HG03354 (cell line): Measurements from ENCODE around the gene CASTOR1.

ENCODE experiments used
- ATAC-seq: cut with Tn5 transposase; IDR thresholded peaks from one replicate; pipeline ENCODE4 v1.9.1; 2021; ENCODE audit warnings: mild to moderate bottlenecking; ENCODE audit not compliant: unreplicated experiment, poor library complexity, severe bottlenecking

The CASTOR1 gene

GRCh38 chr22:30286813-30287647 lies 2.3 kb downstream of the CASTOR1 start:
- ATAC-seq = no peak

GRCh38 chr22:30286331-30286730 lies 3.0 kb downstream of the CASTOR1 start:
- ATAC-seq = no peak

- ATAC-seq = no peak
Measured at GRCh38 chr22:30285846-30286200, 3.5 kb downstream of the CASTOR1 start.

GRCh38 chr22:30285176-30285845 lies 4.0 kb downstream of the CASTOR1 start:
- ATAC-seq = no peak

- ATAC-seq = no peak
Measured at GRCh38 chr22:30284666-30285065, 4.6 kb downstream of the CASTOR1 start.

GRCh38 chr22:30284172-30284571 lies 5.1 kb downstream of the CASTOR1 start:
- ATAC-seq = no peak

GRCh38 chr22:30283342-30283741 lies 6.0 kb downstream of the CASTOR1 start:
- no peak for ATAC-seq

GRCh38 chr22:30282616-30283046 lies 6.7 kb downstream of the CASTOR1 start:
- no peak for ATAC-seq

- ATAC-seq = no peak
Measured at GRCh38 chr22:30280505-30280904, 8.8 kb downstream of the CASTOR1 start.

GRCh38 chr22:30279932-30280331 lies 9.4 kb downstream of the CASTOR1 start:
- no peak for ATAC-seq

- ATAC-seq = no peak
Measured at GRCh38 chr22:30279046-30279788, 10.1 kb downstream of the CASTOR1 start.

- ATAC-seq = no peak
Measured at GRCh38 chr22:30277547-30278344, 11.6 kb downstream of the CASTOR1 start.

GRCh38 chr22:30276039-30276438 lies 13.3 kb downstream of the CASTOR1 start:
- no peak for ATAC-seq

GRCh38 chr22:30275625-30276024 lies 13.7 kb downstream of the CASTOR1 start:
- ATAC-seq = no peak

GRCh38 chr22:30274437-30274812 lies 14.9 kb downstream of the CASTOR1 start:
- ATAC-seq = no peak

- no peak for ATAC-seq
Measured at GRCh38 chr22:30273711-30274436, 15.4 kb downstream of the CASTOR1 start.

- no peak for ATAC-seq
Measured at GRCh38 chr22:30272781-30273601, 16.3 kb downstream of the CASTOR1 start.

GRCh38 chr22:30270832-30271231 lies 18.5 kb downstream of the CASTOR1 start:
- no peak for ATAC-seq
